Esophagus muscularis mucosa (tissue), 3 donors: ENCODE results near the gene MRPL41.

Source experiments
- CTCF ChIP-seq, 3 experiments: fragments of 200-600 bp in 2 of 3; fragments of 450-650 bp in 1 of 3; sonication (generic) in 2 of 3; IDR thresholded peaks; one replicate each; pipeline ENCODE4 v1.5.1; 2017 to 2019; ENCODE audit warnings: antibody characterized with exemption in 3 of 3, mild to moderate bottlenecking in 2 of 3, moderate library complexity in 1 of 3
- POLR2AphosphoS5 ChIP-seq, 2 donors: sonication (generic); formaldehyde crosslinking; IDR thresholded peaks; one replicate each; pipeline ENCODE4 v1.6.1; 2017; ENCODE audit warnings: antibody characterized with exemption in 2 of 2

- TF ChIP-seq CTCF (IDR thresholded peaks at IDR 0.05), result no peak
- no peak for TF ChIP-seq POLR2AphosphoS5 (IDR thresholded peaks at IDR 0.05)
Observed at GRCh38 chr9:137521405-137521985, 30.2 kb upstream of the MRPL41 start.
